K562 (cell line): ENCODE results near the gene EXOC3L2. TPM values are rescaled to one million over a fixed set of nuclear protein-coding genes. Genes with fewer than 3 reads are reported as not detected.
A peak's percentile ranks its signal among the peaks of the same experiment; 100 is the strongest.

Experiments used
- ATAC-seq: fragments of 200-7000 bp; cut with Tn5 transposase; 3 replicates; pipeline ENCODE4 v1.9.1; 2020; ENCODE audit warnings: moderate library complexity
- BruUV-seq: library from RNA; stranded (reverse); fragments of 400-500 nt; replicated peaks from 2 replicates; lab custom pipeline; 2021; lab: Mats Ljungman, UMichigan
- CTCF ChIA-PET: fragments of 300-600 bp; formaldehyde crosslinking; extraction: SDS; loops from one replicate; lab custom pipeline; 2021; ENCODE audit warnings: low intra/inter-chr PET ratio; lab: Yijun Ruan, JAX
- POLR2A ChIA-PET: fragments of 300-600, 350-650 bp; sonication (Branson Sonifier 250); formaldehyde crosslinking; extraction: SDS; loops from one replicate; lab custom pipeline; 2021; ENCODE audit warnings: antibody characterized with exemption, inconsistent platforms; lab: Yijun Ruan, JAX
- DNase-seq, 4 experiments: peaks; one replicate each; pipeline versions ENCODE4 v3.0.0 to v3.0.0-alpha.2; 2011 to 2018; ENCODE audit warnings: low spot score in 3 of 4, mixed read lengths in 3 of 4; ENCODE audit errors: extremely low read depth in 1 of 4
- FAIRE-seq: peaks from 2 replicates; lab custom pipeline; 2011; peaks lifted over from hg19 to GRCh38; lab: Jason Lieb, UNC
- H2AFZ ChIP-seq: 2 replicates; pipeline ENCODE4 v1.6.0; 2011; ENCODE audit warnings: low read depth, low read length, control low read depth, inconsistent platforms
- H3K27ac ChIP-seq: fragments of 200-600 bp; 3 replicates; pipeline ENCODE4 v1.8.0; 2011; ENCODE audit warnings: low read depth, mild to moderate bottlenecking, control low read depth, inconsistent platforms, low read length, moderate library complexity, mixed read lengths; ENCODE audit errors: extremely low read depth
- H3K27me3 ChIP-seq, 2 experiments: fragments of 300-600 bp in 1 of 2; 2 replicates in 1 of 2; 3 replicates in 1 of 2; pipeline versions ENCODE4 v1.6.0 to v1.8.0; 2011; ENCODE audit warnings: inconsistent platforms in 2 of 2, low read length in 2 of 2, mild to moderate bottlenecking in 1 of 2, mixed read lengths in 1 of 2, moderate library complexity in 1 of 2; ENCODE audit not compliant: control insufficient read depth in 2 of 2, insufficient read depth in 2 of 2
- H3K36me3 ChIP-seq: fragments of 300-600 bp; 3 replicates; pipeline ENCODE4 v1.8.0; 2011; ENCODE audit warnings: mild to moderate bottlenecking, low read length, inconsistent platforms; ENCODE audit not compliant: control insufficient read depth, insufficient read depth
- H3K4me1 ChIP-seq, 2 experiments: fragments of 200-600 bp in 1 of 2; replicated peaks in 1 of 2; 2 replicates in 1 of 2; 3 replicates in 1 of 2; pipeline versions ENCODE4 v1.5.1 to v1.8.0; 2011; ENCODE audit warnings: inconsistent platforms in 2 of 2, low read length in 2 of 2, mild to moderate bottlenecking in 1 of 2, mixed read lengths in 1 of 2, moderate library complexity in 1 of 2; ENCODE audit not compliant: control insufficient read depth in 2 of 2, insufficient read depth in 2 of 2
- H3K4me2 ChIP-seq: 2 replicates; pipeline ENCODE4 v1.6.1; 2011; ENCODE audit warnings: low read length, control low read depth, inconsistent platforms, mixed read lengths; ENCODE audit not compliant: insufficient read depth
- H3K4me3 ChIP-seq: fragments of 200-600 bp; sonication (generic), shearing (Covaris generic); 2 replicates; pipeline ENCODE4 v1.5.1; 2016; ENCODE audit warnings: control low read depth, inconsistent platforms
- H3K79me2 ChIP-seq: fragments of 200-600 bp; 3 replicates; pipeline ENCODE4 v1.8.0; 2011; ENCODE audit warnings: low read length, inconsistent platforms; ENCODE audit not compliant: control insufficient read depth, insufficient read depth
- H3K9ac ChIP-seq, 2 experiments: 2 replicates each; pipeline versions ENCODE4 v1.6.0 to v1.6.1; 2011; ENCODE audit warnings: low read depth in 2 of 2, low read length in 2 of 2, control low read depth in 1 of 2, inconsistent platforms in 1 of 2, mild to moderate bottlenecking in 1 of 2, mixed read lengths in 1 of 2; ENCODE audit not compliant: insufficient read depth in 1 of 2
- H3K9me1 ChIP-seq: one replicate; pipeline ENCODE4 v1.6.0; 2011; ENCODE audit warnings: inconsistent platforms, mild to moderate bottlenecking, low read length, moderate library complexity; ENCODE audit not compliant: control insufficient read depth, insufficient read depth
- H3K9me3 ChIP-seq: replicated peaks from 2 replicates; pipeline ENCODE4 v1.5.1; 2011; ENCODE audit warnings: low read depth, low read length, inconsistent platforms; ENCODE audit not compliant: control insufficient read depth, insufficient read depth
- H4K20me1 ChIP-seq: replicated peaks from 2 replicates; pipeline ENCODE4 v1.6.1; 2011; ENCODE audit warnings: low read length, inconsistent platforms, mixed read lengths; ENCODE audit not compliant: control insufficient read depth, insufficient read depth
- CC2D1A ChIP-seq: fragments of 450-650 bp; IDR thresholded peaks from 2 replicates; pipeline ENCODE4 v1.6.1; 2017; ENCODE audit warnings: mild to moderate bottlenecking
- CXXC5 ChIP-seq: fragments of 250-450 bp; sonication (Bioruptor Pico); IDR thresholded peaks from 2 replicates; pipeline ENCODE4 v1.8.0; 2022; ENCODE audit warnings: inconsistent platforms, mild to moderate bottlenecking, moderate library complexity
- EP400 ChIP-seq: fragments of 450-650 bp; IDR thresholded peaks from 2 replicates; pipeline ENCODE4 v1.6.1; 2017; ENCODE audit warnings: antibody characterized with exemption, mild to moderate bottlenecking, moderate library complexity
- ETV1 ChIP-seq: fragments of 450-650 bp; conservative IDR thresholded peaks from 2 replicates; pipeline ENCODE4 v1.6.1; 2016; ENCODE audit warnings: missing genetic modification characterization, control low read depth, low read depth, missing compliant biosample characterization
- GABPB1 ChIP-seq: sonication (generic); formaldehyde crosslinking; IDR thresholded peaks from 2 replicates; pipeline ENCODE4 v1.8.0; 2022; ENCODE audit warnings: mild to moderate bottlenecking, missing genetic modification reagents
- JUN ChIP-seq, 2 experiments: sonication (generic) in 1 of 2; formaldehyde crosslinking in 1 of 2; IDR thresholded peaks; 2 replicates each; pipeline versions ENCODE4 v1.6.1 to v1.8.0; 2012 to 2022; ENCODE audit warnings: borderline replicate concordance in 2 of 2, mild to moderate bottlenecking in 2 of 2, improper control_type of control experiment in 1 of 2, low read depth in 1 of 2, low read length in 1 of 2, missing genetic modification reagents in 1 of 2
- LEF1 ChIP-seq: fragments of 450-650 bp; IDR thresholded peaks from 2 replicates; pipeline ENCODE4 v1.6.1; 2016; ENCODE audit warnings: mild to moderate bottlenecking
- PKNOX1 ChIP-seq: fragments of 450-650 bp; IDR thresholded peaks from 2 replicates; pipeline ENCODE4 v1.6.1; 2016
- POLR2AphosphoS2 ChIP-seq: IDR thresholded peaks from 2 replicates; pipeline ENCODE4 v1.6.1; 2012; ENCODE audit warnings: low read length, improper control_type of control experiment
- POLR2B ChIP-seq: fragments of 450-650 bp; IDR thresholded peaks from 2 replicates; pipeline ENCODE4 v1.6.1; 2018; ENCODE audit warnings: low read depth; ENCODE audit not compliant: partially characterized antibody
- SOX6 ChIP-seq: fragments of 450-650 bp; IDR thresholded peaks from 2 replicates; pipeline ENCODE4 v1.6.1; 2014; ENCODE audit warnings: mild to moderate bottlenecking
- STAT5B ChIP-seq: fragments of 250-450 bp; sonication (Bioruptor Pico); IDR thresholded peaks from 2 replicates; pipeline ENCODE4 v1.8.0; 2021; ENCODE audit warnings: mild to moderate bottlenecking, inconsistent platforms
- TEAD4 ChIP-seq, 2 experiments: sonication (generic) in 1 of 2; formaldehyde crosslinking in 1 of 2; IDR thresholded peaks; 2 replicates each; pipeline versions ENCODE4 v1.6.1 to v1.8.0; 2012 to 2022; ENCODE audit warnings: borderline replicate concordance in 1 of 2, inconsistent platforms in 1 of 2, low read length in 1 of 2, mild to moderate bottlenecking in 1 of 2, missing genetic modification reagents in 1 of 2
- TRIM28 ChIP-seq: fragments of 450-650 bp; IDR thresholded peaks from 2 replicates; pipeline ENCODE4 v1.6.1; 2017
- ZBTB2 ChIP-seq: fragments of 450-650 bp; IDR thresholded peaks from 2 replicates; pipeline ENCODE4 v1.6.1; 2016; ENCODE audit warnings: antibody characterized with exemption
- ZNF277 ChIP-seq: fragments of 250-450 bp; sonication (Bioruptor Pico); IDR thresholded peaks from 2 replicates; pipeline ENCODE4 v1.8.0; 2022; ENCODE audit warnings: inconsistent platforms, mild to moderate bottlenecking, moderate library complexity, borderline replicate concordance
- WGBS: fragments of 100-300 bp; shearing (Covaris generic); methylation state at CpG from one replicate; pipeline ENCODE4 v1.1.6; 2016; ENCODE audit warnings: low coverage, mixed read lengths; ENCODE audit not compliant: insufficient coverage; ENCODE audit errors: missing lambda C conversion rate; 5-methylcytosine and 5-hydroxymethylcytosine counted together
- in situ Hi-C: fragments of 300-500 bp; cut with MboI; formaldehyde crosslinking; loops from 4 replicates; pipeline ENCODE4 v1.15.0; 2018; ENCODE audit warnings: inconsistent platforms, mixed read lengths
- intact Hi-C: fragments of 100-400 bp; cut with micrococcal nuclease; formaldehyde crosslinking; loops from 2 replicates; pipeline ENCODE4 v1.14.2; 2022
- polyA plus RNA-seq, 8 experiments: library from polyadenylated mRNA; depleted of rRNA in 4 of 8; stranded (reverse) in 5 of 8; unstranded in 3 of 8; fragments of >200 nt; fragmentation: Nextera tagmentation in 2 of 8; fragmentation: Illumina TruSeq in 1 of 8; extraction: Ambion mirVana in 2 of 8; extraction: Trizol in 1 of 8; gene quantifications; 2 replicates each; pipeline versions ENCODE4 v1.2.1 to v1.2.3, GENCODE V29; 2011 to 2014; ENCODE audit warnings: inconsistent platforms in 1 of 8, missing spikeins in 1 of 8
- total RNA-seq, 7 experiments: library from RNA; depleted of rRNA in 6 of 7; stranded (reverse); fragments of >200 nt in 6 of 7; fragmentation: Illumina TruSeq in 2 of 7; extraction: Trizol in 2 of 7; gene quantifications; 2 replicates each; pipeline versions ENCODE4 v1.2.1 to v1.2.3, GENCODE V29; 2011 to 2021; ENCODE audit warnings: low replicate concordance in 1 of 7

Gene EXOC3L2
- total and polyA plus RNA-seq, 9 of the 15 experiments (the other 6 are each of a cell fraction or from before 2014, with no cell fraction given): 0.31 to 19.0 (median 2.4) TPM

GRCh38 chr19:45171211-45171623 lies 74.0 kb downstream of the EXOC3L2 start:
- peak; percentile 76 for ATAC-seq
- Histone ChIP-seq H3K9me1 (no peaks in the 10 kb centered on the region), H2AFZ (peak overlapping the region; percentile 67), H3K36me3 (no peaks in the 10 kb centered on the region), H3K27me3 (no peaks in the 10 kb centered on the region), H3K4me3 (peak overlapping the region; percentile 10; the same call in 1 of the 2 replicates), H3K4me2 (peak overlapping the region; percentile 54), H3K4me1 (peaks cover 41 to 47% of the 10 kb centered on the region in 2 experiments), H3K79me2 (peaks cover 14% of the 10 kb centered on the region; the same call in 2 of the 3 replicates), H4K20me1 (peaks cover 4% of the 10 kb centered on the region; the same call in 1 of the 2 replicates), H3K9ac (peak overlapping the region; percentile 53 to 54; a peak in 3 of 4 replicates), H3K27ac (peak overlapping the region; percentile 67), H3K9me3 (no peaks in the 10 kb centered on the region)
- DNase-seq: peak in 2 of 4 experiments; percentile 54 to 77
- ChIA-PET CTCF (no interaction called here), POLR2A (interaction anchor here (0.6 to 2.2 kb wide), 5 partner anchors 10 to 403 kb away, joined by 3 to 8 read pairs (median 4); partner anchors contain the start of gene FOSB)
- 2% methylated on average over 7 of the region's 7 CpGs for WGBS
- FAIRE-seq: peak; percentile 87
- BruUV-seq: no TSS peak
- intact Hi-C loops (no loop called here), in situ Hi-C loops (no loop called here)
- TF ChIP-seq TRIM28 (0 out of 2 replicates have a peak, but pooled peaks have one; percentile 28), CXXC5 (CRISPR knock-in tag) (peak; percentile 19; the same call in 1 of the 2 replicates), ZBTB2 (peak; percentile 50; the same call in 1 of the 2 replicates), LEF1 (peak; percentile 65), JUN (IDR thresholded peaks at IDR 0.05; ENCODE audit: borderline replicate concordance, low read depth, low read length) (no peak), JUN (CRISPR knock-in tag; IDR thresholded peaks at IDR 0.05; ENCODE audit: borderline replicate concordance) (no peak), POLR2AphosphoS2 (no peak), POLR2B (peak; percentile 31), CC2D1A (no peak), ZNF277 (CRISPR knock-in tag) (no peak), GABPB1 (CRISPR knock-in tag) (peak; percentile 36; the same call in 1 of the 2 replicates), TEAD4 (IDR thresholded peaks at IDR 0.05; ENCODE audit: low read length) (peak; percentile 51; the same call in 1 of the 2 replicates), TEAD4 (CRISPR knock-in tag; IDR thresholded peaks at IDR 0.05; ENCODE audit: borderline replicate concordance) (no peak), STAT5B (CRISPR knock-in tag) (no peak), EP400 (peak; percentile 28; the same call in 1 of the 2 replicates), ETV1 (tag) (peak; percentile 97), PKNOX1 (peak; percentile 61), SOX6 (peak; percentile 85)
